Measurements from ENCODE around the gene SMIM24.

Gene SMIM24

DNA sequence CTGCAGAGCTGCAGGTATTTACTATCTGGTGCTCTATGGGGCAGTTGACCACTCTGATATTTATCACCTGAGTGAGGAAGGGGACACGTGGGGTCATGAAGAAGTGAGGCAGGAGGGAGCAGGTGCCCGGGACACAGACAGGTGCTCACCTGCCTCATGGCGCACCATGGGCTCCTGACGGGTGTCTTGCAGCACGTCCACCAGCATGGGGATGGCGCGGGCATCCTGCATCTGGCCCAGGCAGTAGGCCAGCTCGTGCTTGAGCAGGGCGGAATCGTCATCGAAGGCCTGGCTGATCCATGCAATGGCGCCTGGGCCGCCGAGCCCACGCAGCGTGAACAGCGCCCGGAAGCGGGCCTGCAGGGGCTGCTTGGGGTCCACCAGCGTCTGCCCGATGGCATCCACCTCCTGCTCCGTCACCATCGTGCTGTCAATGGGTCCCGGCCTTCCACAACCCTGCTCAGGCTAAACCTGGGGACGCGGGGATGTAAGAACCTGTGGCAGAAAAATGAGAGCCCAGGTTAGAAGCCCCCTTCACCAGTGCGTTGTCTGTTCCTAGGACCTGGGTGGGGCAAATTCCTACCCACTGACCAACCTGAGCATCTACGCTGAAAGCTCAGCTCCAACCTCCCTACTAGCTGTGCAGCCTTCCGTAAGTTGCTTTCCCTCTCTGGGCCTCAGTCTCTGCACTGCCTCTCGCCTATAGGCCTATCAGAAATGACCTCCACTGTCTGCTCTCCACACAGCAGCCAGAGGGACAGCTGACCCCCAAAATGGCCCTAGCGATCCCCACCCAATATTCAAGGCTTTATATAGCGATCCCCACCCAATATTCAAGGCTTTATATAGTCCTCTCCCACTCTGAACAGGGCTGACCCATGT, 16.3 kb upstream of the SMIM24 start:
- no peak for DNase-seq

DNA sequence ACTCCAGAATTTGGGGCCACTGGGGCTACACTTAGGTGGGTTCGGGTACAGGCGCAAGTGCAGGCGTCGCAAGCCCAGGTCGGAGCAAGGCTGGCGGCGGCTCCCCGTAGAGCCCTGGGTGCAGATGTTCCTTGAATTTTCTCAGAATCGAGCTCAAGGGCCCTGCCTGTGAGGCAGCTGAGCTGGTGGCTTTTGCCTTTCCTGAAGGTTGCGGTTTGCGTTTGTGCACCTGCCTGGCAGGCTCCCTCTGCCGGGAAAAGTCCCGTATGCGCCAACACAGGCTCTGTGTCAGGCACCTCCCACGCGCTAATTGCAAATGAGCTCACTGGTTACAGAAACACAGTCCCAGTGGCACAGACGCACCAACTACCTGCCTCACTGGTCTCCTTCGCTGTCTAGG, 14.2 kb upstream of the SMIM24 start:
- no peak for DNase-seq

DNA sequence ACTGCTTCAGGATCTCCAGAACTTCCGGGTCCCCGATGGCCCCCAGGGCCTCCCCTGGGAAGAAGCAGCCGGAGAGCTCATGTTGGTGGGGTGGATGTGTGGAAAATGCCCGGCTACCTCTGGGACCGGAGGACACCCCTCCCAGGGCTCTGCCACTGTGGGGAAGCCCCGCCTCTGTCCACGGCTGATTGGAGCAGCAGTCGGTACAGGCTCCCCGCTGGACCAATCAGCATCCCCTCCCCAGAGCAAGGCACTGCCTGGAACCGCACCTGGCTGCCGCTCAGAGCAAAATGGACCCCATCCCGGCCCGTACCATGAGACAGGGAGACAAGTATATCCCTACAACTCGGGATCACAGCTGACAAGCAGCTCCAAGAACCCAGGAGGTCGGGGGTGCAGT, 13.7 kb upstream of the SMIM24 start:
- DNase-seq, result no peak

GRCh38 chr19:3493651-3494050, 13.3 kb upstream of the SMIM24 start:
- no peak for DNase-seq

DNA sequence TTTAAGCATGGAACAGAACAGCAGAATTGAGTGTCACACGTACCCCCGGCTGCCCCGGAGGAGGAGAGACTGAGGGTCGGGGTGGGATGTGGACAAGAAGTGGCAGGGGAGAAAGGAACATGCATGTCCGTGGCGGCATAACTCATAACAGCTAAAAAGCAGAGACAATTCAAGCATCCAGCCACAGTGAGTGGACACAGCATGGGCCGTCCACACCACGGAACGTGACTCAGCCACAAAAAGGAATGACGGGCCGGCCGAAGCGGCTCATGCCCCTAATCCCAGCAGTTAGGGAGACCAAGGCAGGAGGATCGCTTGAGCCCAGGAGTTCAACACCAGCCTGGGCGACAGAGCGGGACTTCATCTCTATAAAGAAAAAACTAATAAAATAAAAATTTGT, 12.6 kb upstream of the SMIM24 start:
- no peak for DNase-seq

- DNase-seq, result no peak
Observed at GRCh38 chr19:3492131-3492839, 12.0 kb upstream of the SMIM24 start.

DNA sequence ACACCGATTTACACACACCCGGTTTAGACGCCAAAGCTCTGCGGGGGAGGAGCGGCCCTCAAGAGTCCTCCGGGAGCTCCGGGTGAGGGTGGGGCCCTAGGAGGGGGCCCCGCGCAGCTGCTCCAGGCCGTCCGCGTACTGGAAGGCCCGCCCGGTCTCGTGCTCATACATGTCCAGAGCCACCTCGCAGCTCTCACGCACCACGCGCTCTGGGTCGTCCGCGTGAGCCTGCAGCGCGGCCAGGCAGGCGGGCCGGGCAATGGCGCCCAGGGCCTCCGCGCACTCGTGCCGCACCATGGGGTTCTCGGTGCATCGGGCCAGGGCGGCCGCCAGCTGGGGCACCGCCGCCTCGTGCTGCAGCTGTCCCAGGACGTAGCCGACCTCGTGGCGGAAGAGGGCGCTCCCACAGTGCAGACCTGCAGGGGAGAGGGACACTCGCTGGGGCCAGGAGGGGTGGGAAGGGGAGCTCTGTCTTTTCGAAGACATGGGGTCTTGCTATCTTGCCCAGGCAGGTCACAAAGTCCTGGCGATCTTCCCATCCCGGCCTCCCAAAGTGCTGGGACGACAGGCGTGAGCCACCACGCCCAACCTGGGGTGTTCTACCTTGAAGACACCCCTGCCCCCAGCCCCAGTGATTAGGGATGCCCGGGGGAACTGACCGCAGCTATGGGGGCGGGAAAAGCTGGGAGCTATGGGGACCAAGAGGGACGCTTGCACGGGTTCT, 11.2 kb upstream of the SMIM24 start:
- no peak for DNase-seq

GRCh38 chr19:3483226-3483628, 2.9 kb upstream of the SMIM24 start, which contains the start of gene SMIM44:
Gene SMIM44, minus strand, starts transcription at chr19:3483441. Its CDS starts 38 bp downstream, at chr19:3483403.
- no peak for DNase-seq

- no peak for DNase-seq
Observed at GRCh38 chr19:3482507-3483225, 2.3 kb upstream of the SMIM24 start.

DNA sequence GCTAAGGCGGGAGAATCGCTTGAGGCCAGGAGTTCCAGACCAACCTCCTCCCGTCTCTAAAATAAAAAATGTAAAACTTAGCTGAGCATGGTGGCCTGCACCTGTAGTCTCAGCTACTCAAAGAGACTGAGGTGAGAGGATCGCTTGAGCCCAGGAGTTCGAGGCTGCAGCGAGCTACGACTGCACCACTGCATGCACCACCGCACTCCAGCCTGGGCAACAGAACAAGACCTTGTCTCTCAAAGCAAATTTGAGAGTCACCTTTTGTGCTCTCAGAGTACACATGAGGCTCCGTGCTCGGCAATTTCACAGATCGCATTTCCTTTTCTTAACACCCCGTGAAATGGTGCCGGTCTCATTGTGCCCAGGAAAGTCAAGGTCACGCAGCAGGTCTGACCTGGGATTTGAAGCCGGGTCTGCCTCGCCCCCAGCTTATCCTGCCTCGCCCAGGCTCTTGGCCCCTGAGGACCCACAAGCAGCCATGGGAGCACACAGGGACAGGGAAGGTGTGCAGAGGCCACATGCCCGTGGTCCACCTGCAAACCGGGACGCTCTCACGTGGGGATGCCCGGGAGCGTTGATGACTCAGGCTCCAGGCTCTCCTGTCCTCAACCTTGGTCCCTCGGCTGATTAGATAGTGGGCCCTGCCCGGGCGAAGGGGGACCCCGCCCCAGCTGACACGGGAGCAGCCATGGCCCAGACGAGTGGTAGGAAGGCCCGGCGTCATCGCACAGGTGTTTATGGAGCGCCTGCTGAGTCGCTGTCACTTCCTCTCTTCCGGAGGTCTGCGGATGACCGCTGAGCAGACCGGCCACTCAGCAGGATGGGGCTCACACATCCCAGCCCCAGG, 1.1 kb upstream of the SMIM24 start:
- no peak for DNase-seq

- no peak for DNase-seq
Observed at GRCh38 chr19:3479834-3480215, 500 bp downstream of the SMIM24 start.

DNA sequence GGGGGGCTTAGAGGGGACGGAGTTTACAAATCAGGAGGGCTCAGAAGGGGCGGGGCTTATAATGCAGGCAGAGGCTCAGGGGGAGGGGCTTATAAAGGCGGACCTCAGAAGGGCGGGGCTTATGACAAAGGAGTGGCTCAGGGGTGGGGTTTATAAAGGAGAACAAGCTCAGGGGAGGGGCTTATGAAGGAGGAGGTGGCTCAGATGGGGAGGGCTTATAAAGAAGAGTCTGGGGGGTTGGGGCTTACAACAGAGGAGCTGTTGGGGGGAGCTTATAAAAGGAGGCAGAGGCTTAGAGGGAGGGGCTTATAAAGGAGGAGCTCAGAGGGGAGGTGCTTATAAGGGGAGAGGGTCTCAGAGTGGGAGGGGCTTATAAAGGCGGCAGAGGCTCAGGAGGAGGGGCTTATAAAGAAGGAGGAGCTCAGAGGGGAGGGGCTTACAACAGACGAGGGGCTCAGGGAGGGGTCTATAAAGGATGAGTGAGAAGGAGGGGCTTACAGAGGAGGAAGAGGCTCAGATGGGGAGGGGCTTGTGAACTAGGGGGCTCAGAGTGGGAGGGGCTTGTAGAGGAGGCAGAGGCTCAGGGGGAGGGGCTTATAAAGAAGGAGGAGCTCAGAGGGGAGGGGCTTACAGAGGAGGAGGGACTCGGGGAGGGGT, 1.0 kb downstream of the SMIM24 start:
- no peak for DNase-seq

- no peak for DNase-seq
Observed at GRCh38 chr19:3478409-3479176, 1.7 kb downstream of the SMIM24 start.

DNA sequence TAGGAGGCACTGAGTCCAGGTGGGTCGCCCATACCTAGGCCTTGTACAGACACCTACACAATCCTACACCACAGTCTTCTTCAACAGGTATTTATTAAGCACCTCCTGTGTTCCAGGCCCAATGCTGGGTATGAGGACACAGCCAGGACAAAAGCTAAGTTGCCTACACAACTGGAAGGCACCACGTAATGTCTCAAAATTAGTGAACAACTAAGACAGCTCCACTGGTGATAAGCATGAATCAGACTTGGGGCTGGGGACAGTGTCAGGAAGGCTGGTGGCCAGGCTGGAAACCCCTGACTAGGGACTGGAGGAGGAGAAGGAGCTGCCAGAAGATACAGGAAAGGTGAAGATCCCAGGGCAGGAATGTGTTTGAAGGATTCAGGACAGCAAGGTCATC, 2.4 kb downstream of the SMIM24 start:
- no peak for DNase-seq

GRCh38 chr19:3477506-3477905, 2.8 kb downstream of the SMIM24 start:
- no peak for DNase-seq

DNA sequence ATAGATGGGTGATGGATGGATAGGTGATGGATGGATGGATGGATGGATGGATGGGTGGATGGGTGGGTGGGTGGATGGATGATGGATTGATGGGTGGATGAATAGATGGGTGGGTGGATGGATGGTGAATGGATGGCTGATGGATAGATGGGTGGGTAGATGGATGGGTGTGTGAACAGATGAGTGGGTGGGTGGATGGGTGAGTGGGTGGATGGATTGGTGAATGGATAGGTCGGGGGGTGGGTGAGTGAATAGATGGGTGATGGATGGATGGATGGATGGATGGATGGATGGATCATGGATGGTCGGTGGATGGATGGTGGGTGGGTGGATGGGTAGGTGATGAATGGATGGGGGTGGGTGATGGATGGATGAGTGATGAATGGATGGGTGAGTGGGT, 3.5 kb downstream of the SMIM24 start:
- no peak for DNase-seq

- no peak for DNase-seq
Observed at GRCh38 chr19:3475449-3475848, 4.9 kb downstream of the SMIM24 start.

DNA sequence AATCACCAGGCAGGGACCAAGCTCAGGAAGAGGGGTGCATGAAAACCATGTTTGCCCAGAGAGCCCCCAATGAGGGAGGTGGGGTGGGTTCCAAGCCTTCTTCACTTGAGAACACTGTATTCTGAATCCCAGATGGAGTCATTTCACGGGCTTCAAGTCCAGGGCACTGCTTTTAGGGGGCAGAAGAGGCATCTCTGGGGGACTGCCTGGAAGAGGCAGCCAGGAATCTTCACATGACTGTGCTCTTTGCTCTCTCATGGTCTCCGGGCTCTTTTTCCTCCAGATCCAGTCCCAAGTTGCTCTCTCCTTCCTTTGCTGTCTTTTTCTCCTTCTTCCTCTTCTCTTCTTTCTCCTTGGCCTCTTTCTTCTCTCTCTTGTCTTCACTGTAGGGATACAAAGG, 5.7 kb downstream of the SMIM24 start:
- DNase-seq, result no peak

- no peak for DNase-seq
Observed at GRCh38 chr19:3474010-3474409, 6.3 kb downstream of the SMIM24 start.

GRCh38 chr19:3471954-3472655, 8.2 kb downstream of the SMIM24 start:
- no peak for DNase-seq

Measured in HCEC 1CT (cell line).